Measurements from ENCODE around the gene TOPBP1. TPM values are rescaled to one million over a fixed set of nuclear protein-coding genes. Genes with fewer than 3 reads are reported as not detected.
"Not testable (repeated sequence)": the region's sequence is repeated elsewhere in the genome, so short reads cannot be mapped to it uniquely, and the experiment has no call there.

TOPBP1 gene
- total and polyA plus RNA-seq, 2 donors from 2014 or later = 4.8 to 15.2 TPM

DNA sequence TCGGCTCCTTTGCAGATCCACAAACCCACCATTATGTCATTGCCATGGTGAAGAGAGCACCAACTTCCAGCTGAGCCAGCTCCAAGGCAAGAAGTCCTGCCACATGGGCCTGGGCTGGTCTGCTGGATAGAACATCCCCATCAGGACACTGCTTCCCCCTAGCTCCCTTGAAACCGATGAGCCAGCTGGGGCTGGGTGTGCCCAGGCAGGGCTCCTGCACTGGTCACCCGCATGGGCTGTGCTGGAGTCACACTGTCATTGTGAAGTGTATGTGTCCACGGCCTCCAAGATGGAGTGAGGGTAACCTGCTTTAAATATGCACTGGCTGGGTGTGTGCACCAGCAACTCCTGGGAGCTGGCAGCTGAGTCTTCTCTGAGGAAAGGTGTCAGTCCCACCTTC is 31.0 kb upstream of the TOPBP1 start:
- FAIRE-seq = no peak
- Histone ChIP-seq H3K36me3 (ENCODE audit: control insufficient read depth in 2 of 3, insufficient read depth in 3 of 3, low read length in 3 of 3) (no peaks in the 10 kb centered on the region), H3K27me3 (ENCODE audit: control insufficient read depth, insufficient read depth, low read length) (no peaks in the 10 kb centered on the region), H3K4me1 (ENCODE audit: control insufficient read depth in 2 of 3, insufficient read depth in 2 of 3, low read depth in 1 of 3, low read length in 3 of 3) (no peaks in the 10 kb centered on the region), H3K9me3 (ENCODE audit: control insufficient read depth in 2 of 3, insufficient read depth in 1 of 3, low read length in 3 of 3) (peaks cover 0 to 1% (median 0%) of the 10 kb centered on the region in 3 donors), H3K9ac (ENCODE audit: low read length in 3 of 3) (no peak overlapping the region), H3K4me3 (ENCODE audit: low read length in 3 of 3) (no peak overlapping the region), H3K27ac (ENCODE audit: low read depth in 2 of 2, low read length in 2 of 2) (no peak overlapping the region)
- DNase-seq = no peak
- TF ChIP-seq CTCF (IDR thresholded peaks at IDR 0.05; ENCODE audit: borderline replicate concordance, extremely low read depth, insufficient read depth) = no peak
- intact Hi-C loops (cut with DNase I) = no loop called here

GRCh38 chr3:133691273-133692107 is 29.7 kb upstream of the TOPBP1 start:
- H3K27me3 ChIP-seq (ENCODE audit: control insufficient read depth, insufficient read depth, low read length) = no peaks in the 10 kb centered on the region
- TF ChIP-seq CTCF (IDR thresholded peaks at IDR 0.05; ENCODE audit: borderline replicate concordance, extremely low read depth, insufficient read depth) = no peak
- FAIRE-seq = no peak
- H3K9me3 ChIP-seq (ENCODE audit: control insufficient read depth in 2 of 3, insufficient read depth in 1 of 3, low read length in 3 of 3) = no peaks in the 10 kb centered on the region
- no peak for DNase-seq
- H3K4me1 ChIP-seq (ENCODE audit: control insufficient read depth in 2 of 3, insufficient read depth in 2 of 3, low read depth in 1 of 3, low read length in 3 of 3) = no peaks in the 10 kb centered on the region
- H3K4me3 ChIP-seq (ENCODE audit: low read length in 3 of 3) = no peak overlapping the region
- no peak overlapping the region for H3K27ac ChIP-seq (ENCODE audit: low read depth in 2 of 2, low read length in 2 of 2)
- no peak overlapping the region for H3K9ac ChIP-seq (ENCODE audit: low read length in 3 of 3)
- intact Hi-C loops (cut with DNase I) = no loop called here
- no peaks in the 10 kb centered on the region for H3K36me3 ChIP-seq (ENCODE audit: control insufficient read depth in 2 of 3, insufficient read depth in 3 of 3, low read length in 3 of 3)

DNA sequence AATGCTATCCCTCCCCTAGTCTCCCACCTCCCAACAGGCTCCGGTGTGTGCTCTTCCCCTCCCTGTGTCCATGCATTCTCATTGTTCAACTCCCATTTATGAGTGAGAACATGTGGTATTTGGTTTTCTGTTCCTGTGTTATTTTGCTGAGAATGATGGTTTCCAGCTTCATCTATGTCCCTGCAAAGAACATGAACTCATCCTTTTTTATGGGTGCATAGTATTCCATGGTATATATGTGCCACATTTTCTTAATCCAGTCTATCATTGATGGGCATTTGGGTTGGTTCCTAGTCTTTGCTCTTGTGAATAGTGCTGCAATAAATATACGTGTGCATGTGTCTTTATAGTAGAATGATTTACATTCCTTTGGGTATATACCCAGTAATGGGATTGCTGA is 16.3 kb upstream of the TOPBP1 start:
- H3K4me1 ChIP-seq (ENCODE audit: control insufficient read depth in 2 of 3, insufficient read depth in 2 of 3, low read depth in 1 of 3, low read length in 3 of 3); H3K4me3 ChIP-seq (ENCODE audit: low read length in 3 of 3); H3K9ac ChIP-seq (ENCODE audit: low read length in 3 of 3); DNase-seq; FAIRE-seq; H3K36me3 ChIP-seq (ENCODE audit: control insufficient read depth in 2 of 3, insufficient read depth in 3 of 3, low read length in 3 of 3); H3K9me3 ChIP-seq (ENCODE audit: control insufficient read depth in 2 of 3, insufficient read depth in 1 of 3, low read length in 3 of 3); H3K27ac ChIP-seq (ENCODE audit: low read depth in 2 of 2, low read length in 2 of 2); intact Hi-C loops (cut with DNase I); H3K27me3 ChIP-seq (ENCODE audit: control insufficient read depth, insufficient read depth, low read length): not testable (repeated sequence)

DNA sequence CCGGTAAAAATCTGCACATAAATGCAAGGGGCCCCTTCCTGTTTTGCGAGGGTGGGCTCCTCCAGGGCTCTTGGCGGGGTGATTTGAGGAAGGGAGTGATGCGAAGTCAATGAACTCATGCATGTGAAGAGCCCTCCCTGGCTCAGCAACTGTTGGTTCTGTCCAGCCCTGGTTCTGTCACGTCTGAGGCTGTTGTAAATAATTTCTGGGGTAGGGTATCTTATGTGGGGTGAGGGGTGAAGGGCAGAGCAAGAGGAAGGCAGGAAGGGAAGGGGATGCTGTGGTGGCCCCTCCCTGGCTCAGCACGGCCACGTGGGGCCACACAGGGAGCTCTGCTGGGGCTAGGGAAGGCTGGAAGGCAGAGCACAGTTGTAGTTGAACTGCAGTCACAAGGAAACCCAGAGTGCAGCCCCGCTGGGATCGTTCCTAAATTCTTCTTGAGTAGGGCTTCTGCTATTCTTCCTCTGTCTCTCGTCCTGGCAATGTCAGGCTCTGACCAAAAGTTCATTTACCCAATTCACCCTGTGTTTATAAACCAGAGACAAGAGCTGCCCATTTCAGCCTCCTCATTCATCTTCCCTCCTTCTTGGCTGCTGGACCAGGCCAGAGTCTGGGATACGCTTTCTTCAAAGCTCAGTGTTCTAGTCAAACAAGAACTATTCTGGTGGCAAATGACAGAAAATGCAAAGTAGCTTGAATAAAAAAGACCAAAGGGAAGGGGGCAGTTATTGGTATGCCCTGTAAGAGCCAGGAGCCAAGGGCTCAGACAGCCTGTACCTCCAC is 14.8 kb upstream of the TOPBP1 start:
- no peak overlapping the region for H3K4me3 ChIP-seq (ENCODE audit: low read length in 3 of 3)
- peaks cover 8% of the 10 kb centered on the region for H3K27me3 ChIP-seq (ENCODE audit: control insufficient read depth, insufficient read depth, low read length)
- intact Hi-C loops (cut with DNase I) = no loop called here
- peaks cover 0 to 4% (median 0%) of the 10 kb centered on the region in 3 donors for H3K4me1 ChIP-seq (ENCODE audit: control insufficient read depth in 2 of 3, insufficient read depth in 2 of 3, low read depth in 1 of 3, low read length in 3 of 3)
- H3K27ac ChIP-seq (ENCODE audit: low read depth in 2 of 2, low read length in 2 of 2) = no peak overlapping the region
- FAIRE-seq (no peak), DNase-seq (no peak)
- H3K36me3 ChIP-seq (ENCODE audit: control insufficient read depth in 2 of 3, insufficient read depth in 3 of 3, low read length in 3 of 3) = no peaks in the 10 kb centered on the region
- no peaks in the 10 kb centered on the region for H3K9me3 ChIP-seq (ENCODE audit: control insufficient read depth in 2 of 3, insufficient read depth in 1 of 3, low read length in 3 of 3)
- no peak overlapping the region for H3K9ac ChIP-seq (ENCODE audit: low read length in 3 of 3)
- TF ChIP-seq CTCF (IDR thresholded peaks at IDR 0.05; ENCODE audit: borderline replicate concordance, extremely low read depth, insufficient read depth) = no peak
